GM12891 (cell line): Measurements from ENCODE around the gene FUCA2.

Source experiments
- PAX5 ChIP-seq: IDR thresholded peaks from 2 replicates; pipeline ENCODE4 v1.6.1; 2011; ENCODE audit warnings: low read length, moderate library complexity, mild to moderate bottlenecking; ENCODE audit not compliant: insufficient read depth, severe bottlenecking
- POLR2A ChIP-seq: IDR thresholded peaks from 2 replicates; pipeline ENCODE4 v1.6.1; 2011; ENCODE audit warnings: low read depth, low read length, control low read depth
- POLR2AphosphoS5 ChIP-seq: IDR thresholded peaks from 2 replicates; pipeline ENCODE4 v1.6.1; 2011; ENCODE audit warnings: low read depth, low read length, control low read depth
- TAF1 ChIP-seq: IDR thresholded peaks from 2 replicates; pipeline ENCODE4 v1.6.1; 2011; ENCODE audit warnings: low read depth, low read length, control low read depth

DNA sequence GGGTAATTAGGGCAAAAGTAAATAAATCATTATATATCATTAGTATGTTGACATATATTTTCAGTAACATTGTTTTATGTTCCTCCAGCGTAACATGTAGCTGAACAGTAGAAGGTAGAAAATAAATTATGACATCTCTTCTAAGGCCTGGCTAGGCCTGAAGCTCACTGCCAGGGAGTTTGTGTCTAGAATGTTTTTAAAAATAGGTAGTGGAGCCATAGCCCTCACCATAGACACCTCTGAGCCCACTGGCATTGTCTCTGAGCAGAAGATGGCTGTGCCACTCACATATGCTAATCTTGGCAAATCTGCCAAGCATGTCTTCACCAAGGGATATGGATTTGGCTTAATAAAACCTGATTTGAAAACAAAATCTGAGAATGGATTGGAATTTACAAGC, 21.3 kb downstream of the FUCA2 start:
- TF ChIP-seq POLR2A, result no peak
- no peak for TF ChIP-seq POLR2AphosphoS5
- TF ChIP-seq TAF1, result no peak
- TF ChIP-seq PAX5, result no peak
